Nephron (organoid): ENCODE data around the gene PANK2.

Source experiments
- H3K27ac Mint-ChIP-seq, 3 experiments: 2 replicates each; pipeline ENCODE4 v1.8.0; 2020; ENCODE audit warnings: mixed read lengths in 3 of 3, mild to moderate bottlenecking in 2 of 3, moderate library complexity in 1 of 3
- H3K27me3 Mint-ChIP-seq: 2 replicates; pipeline ENCODE4 v1.8.0; 2021; ENCODE audit warnings: low read depth, mild to moderate bottlenecking, moderate library complexity, mixed read lengths
- H3K36me3 Mint-ChIP-seq: 2 replicates; pipeline ENCODE4 v1.8.0; 2020; ENCODE audit warnings: low read depth, mixed read lengths
- H3K4me1 Mint-ChIP-seq: 2 replicates; pipeline ENCODE4 v1.8.0; 2020; ENCODE audit warnings: mixed read lengths
- H3K4me3 Mint-ChIP-seq, 3 experiments: 2 replicates each; pipeline ENCODE4 v1.8.0; 2020; ENCODE audit warnings: mild to moderate bottlenecking in 3 of 3, mixed read lengths in 3 of 3, moderate library complexity in 2 of 3
- H3K9me3 Mint-ChIP-seq: 2 replicates; pipeline ENCODE4 v1.8.0; 2020; ENCODE audit warnings: mixed read lengths
- TF ChIP-seq, protein P1 (sequence below), 3 experiments: fragments of 200-600 bp; sonication (generic); IDR thresholded peaks; one replicate each; pipeline ENCODE4 v1.5.0; 2021; ENCODE audit warnings: antibody characterized with exemption in 3 of 3; ENCODE audit not compliant: unreplicated experiment in 3 of 3

PANK2 gene

GRCh38 chr20:3909952-3910366 is 20.8 kb downstream of the PANK2 start:
- TF ChIP-seq, protein P1, sequence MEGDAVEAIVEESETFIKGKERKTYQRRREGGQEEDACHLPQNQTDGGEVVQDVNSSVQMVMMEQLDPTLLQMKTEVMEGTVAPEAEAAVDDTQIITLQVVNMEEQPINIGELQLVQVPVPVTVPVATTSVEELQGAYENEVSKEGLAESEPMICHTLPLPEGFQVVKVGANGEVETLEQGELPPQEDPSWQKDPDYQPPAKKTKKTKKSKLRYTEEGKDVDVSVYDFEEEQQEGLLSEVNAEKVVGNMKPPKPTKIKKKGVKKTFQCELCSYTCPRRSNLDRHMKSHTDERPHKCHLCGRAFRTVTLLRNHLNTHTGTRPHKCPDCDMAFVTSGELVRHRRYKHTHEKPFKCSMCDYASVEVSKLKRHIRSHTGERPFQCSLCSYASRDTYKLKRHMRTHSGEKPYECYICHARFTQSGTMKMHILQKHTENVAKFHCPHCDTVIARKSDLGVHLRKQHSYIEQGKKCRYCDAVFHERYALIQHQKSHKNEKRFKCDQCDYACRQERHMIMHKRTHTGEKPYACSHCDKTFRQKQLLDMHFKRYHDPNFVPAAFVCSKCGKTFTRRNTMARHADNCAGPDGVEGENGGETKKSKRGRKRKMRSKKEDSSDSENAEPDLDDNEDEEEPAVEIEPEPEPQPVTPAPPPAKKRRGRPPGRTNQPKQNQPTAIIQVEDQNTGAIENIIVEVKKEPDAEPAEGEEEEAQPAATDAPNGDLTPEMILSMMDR (IDR thresholded peaks at IDR 0.05; ENCODE audit: unreplicated experiment in 3 of 3) = no peak
- peaks cover 69% of the 10 kb centered on the region for H3K36me3 Mint-ChIP-seq
- peaks cover 1% of the 10 kb centered on the region for H3K4me1 Mint-ChIP-seq
- H3K27ac Mint-ChIP-seq = no peak overlapping the region
- H3K9me3 Mint-ChIP-seq = no peaks in the 10 kb centered on the region
- H3K27me3 Mint-ChIP-seq = no peaks in the 10 kb centered on the region
- no peak overlapping the region for H3K4me3 Mint-ChIP-seq

- Mint-ChIP-seq H3K27me3 (no peaks in the 10 kb centered on the region), H3K4me3 (no peak overlapping the region), H3K36me3 (peaks cover 77% of the 10 kb centered on the region), H3K27ac (no peak overlapping the region), H3K4me1 (no peaks in the 10 kb centered on the region), H3K9me3 (no peaks in the 10 kb centered on the region)
- TF ChIP-seq, protein P1 (IDR thresholded peaks at IDR 0.05; ENCODE audit: unreplicated experiment in 3 of 3) = no peak
Observed at GRCh38 chr20:3910853-3911252, 21.7 kb downstream of the PANK2 start.

DNA sequence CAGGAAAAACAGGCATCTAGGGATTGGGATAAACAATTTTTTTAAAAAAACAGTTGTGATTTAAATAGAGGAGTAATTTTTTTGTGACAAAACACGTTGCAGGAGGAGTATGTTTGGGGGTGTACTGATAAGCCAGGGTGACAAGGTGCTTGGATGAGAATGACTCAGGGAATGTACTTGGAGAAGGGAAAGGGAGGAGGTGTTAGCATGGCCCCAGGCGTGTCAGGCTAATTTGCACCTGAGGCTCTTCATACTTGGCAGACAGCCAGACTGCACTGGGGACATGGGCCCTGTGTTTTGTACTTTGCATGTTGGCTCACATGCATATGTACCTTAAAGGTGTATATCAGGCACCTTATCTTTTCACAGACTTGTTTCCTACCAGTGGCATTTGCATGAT is 22.8 kb downstream of the PANK2 start:
- Mint-ChIP-seq H3K36me3 (peaks cover 84% of the 10 kb centered on the region), H3K9me3 (no peaks in the 10 kb centered on the region), H3K27ac (no peak overlapping the region), H3K27me3 (no peaks in the 10 kb centered on the region), H3K4me3 (no peak overlapping the region), H3K4me1 (no peaks in the 10 kb centered on the region)
- TF ChIP-seq, protein P1 (IDR thresholded peaks at IDR 0.05; ENCODE audit: unreplicated experiment in 3 of 3) = no peak

DNA sequence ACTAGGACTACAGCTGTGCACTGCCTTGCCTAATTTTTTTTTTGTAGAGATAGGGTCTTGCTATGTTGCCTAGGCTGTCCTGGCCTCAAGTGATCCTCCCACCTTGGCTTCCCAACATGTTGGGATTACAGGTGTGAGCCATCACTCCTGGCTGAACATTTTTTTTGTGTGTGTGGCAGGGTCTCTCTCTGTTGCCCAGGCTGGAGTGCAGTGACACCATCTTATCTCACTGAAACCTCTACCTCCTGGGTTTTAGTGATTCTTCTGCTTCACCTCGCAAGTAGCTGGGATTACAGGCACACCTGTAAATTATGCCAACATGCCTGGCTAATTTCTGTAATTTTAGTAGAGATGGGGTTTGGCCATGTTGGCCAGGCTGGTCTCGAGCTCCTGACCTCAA is 25.3 kb downstream of the PANK2 start:
- H3K27me3 Mint-ChIP-seq = no peaks in the 10 kb centered on the region
- no peak overlapping the region for H3K4me3 Mint-ChIP-seq
- no peaks in the 10 kb centered on the region for H3K9me3 Mint-ChIP-seq
- TF ChIP-seq, protein P1 (IDR thresholded peaks at IDR 0.05; ENCODE audit: unreplicated experiment in 3 of 3) = no peak
- peaks cover 85% of the 10 kb centered on the region for H3K36me3 Mint-ChIP-seq
- H3K27ac Mint-ChIP-seq = peak overlapping the region in 1 of 3 experiments; percentile 49
- H3K4me1 Mint-ChIP-seq = no peaks in the 10 kb centered on the region

DNA sequence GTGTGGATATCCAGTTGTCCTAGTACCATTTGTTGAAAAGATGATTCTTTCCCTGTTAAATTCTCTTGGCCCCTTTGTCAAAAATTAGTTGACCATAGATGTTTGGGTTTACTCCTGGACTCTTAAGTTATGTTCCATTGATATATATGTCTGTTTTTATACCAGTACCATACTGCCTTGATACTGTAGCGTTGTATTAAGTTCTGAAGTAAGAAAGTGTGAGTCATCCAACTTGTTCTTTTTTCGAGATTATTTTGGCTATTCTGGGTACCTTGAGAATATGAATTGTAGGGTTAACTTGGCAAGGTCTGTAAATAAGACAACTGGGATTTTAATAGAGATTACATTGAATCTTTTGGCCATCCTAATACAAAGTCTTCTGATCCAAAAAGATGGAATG is 26.5 kb downstream of the PANK2 start:
- TF ChIP-seq, protein P1 (IDR thresholded peaks at IDR 0.05; ENCODE audit: unreplicated experiment in 3 of 3) = no peak
- Mint-ChIP-seq H3K4me3 (no peak overlapping the region), H3K27ac (peak overlapping the region in 1 of 3 experiments; percentile 31), H3K9me3 (no peaks in the 10 kb centered on the region), H3K27me3 (no peaks in the 10 kb centered on the region), H3K36me3 (peaks cover 83% of the 10 kb centered on the region), H3K4me1 (no peaks in the 10 kb centered on the region)

DNA sequence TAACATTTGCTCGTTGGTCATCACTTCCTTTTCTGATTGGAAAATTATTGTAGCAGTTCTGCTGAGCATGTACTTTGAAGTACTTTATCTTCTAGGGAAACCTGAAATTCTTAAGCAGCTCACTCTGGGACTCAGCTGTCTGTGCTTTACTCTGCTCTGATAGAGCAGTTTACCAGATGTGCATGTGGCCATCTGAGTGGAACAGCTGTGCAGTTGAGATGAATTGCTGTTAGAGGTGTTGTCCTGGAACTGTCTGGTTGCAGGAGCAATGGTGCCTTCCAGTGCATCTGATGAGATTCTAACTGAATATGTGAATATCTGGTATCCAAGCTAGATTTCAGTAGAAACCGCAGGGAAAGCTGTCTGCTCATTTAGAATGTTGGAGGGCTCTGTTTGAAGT is 27.2 kb downstream of the PANK2 start:
- TF ChIP-seq, protein P1 (IDR thresholded peaks at IDR 0.05; ENCODE audit: unreplicated experiment in 3 of 3) = no peak
- no peaks in the 10 kb centered on the region for H3K27me3 Mint-ChIP-seq
- no peak overlapping the region for H3K27ac Mint-ChIP-seq

More for the DNA sequence above, 27.2 kb downstream of the PANK2 start:
- peaks cover 84% of the 10 kb centered on the region for H3K36me3 Mint-ChIP-seq
- no peaks in the 10 kb centered on the region for H3K9me3 Mint-ChIP-seq
- no peaks in the 10 kb centered on the region for H3K4me1 Mint-ChIP-seq
- no peak overlapping the region for H3K4me3 Mint-ChIP-seq
